Breast epithelium (tissue), 3 donors: ENCODE results near the gene PGPEP1.

Source experiments
- POLR2A ChIP-seq: fragments of 450-650 bp; IDR thresholded peaks from one replicate; pipeline ENCODE4 v1.6.1; 2016; ENCODE audit warnings: antibody characterized with exemption, mild to moderate bottlenecking, moderate library complexity
- TF ChIP-seq, protein P1 (sequence below), 3 donors: fragments of 450-650 bp; IDR thresholded peaks; one replicate each; pipeline ENCODE4 v1.5.1; 2016 to 2017; ENCODE audit warnings: antibody characterized with exemption in 3 of 3, mild to moderate bottlenecking in 3 of 3, moderate library complexity in 3 of 3

DNA sequence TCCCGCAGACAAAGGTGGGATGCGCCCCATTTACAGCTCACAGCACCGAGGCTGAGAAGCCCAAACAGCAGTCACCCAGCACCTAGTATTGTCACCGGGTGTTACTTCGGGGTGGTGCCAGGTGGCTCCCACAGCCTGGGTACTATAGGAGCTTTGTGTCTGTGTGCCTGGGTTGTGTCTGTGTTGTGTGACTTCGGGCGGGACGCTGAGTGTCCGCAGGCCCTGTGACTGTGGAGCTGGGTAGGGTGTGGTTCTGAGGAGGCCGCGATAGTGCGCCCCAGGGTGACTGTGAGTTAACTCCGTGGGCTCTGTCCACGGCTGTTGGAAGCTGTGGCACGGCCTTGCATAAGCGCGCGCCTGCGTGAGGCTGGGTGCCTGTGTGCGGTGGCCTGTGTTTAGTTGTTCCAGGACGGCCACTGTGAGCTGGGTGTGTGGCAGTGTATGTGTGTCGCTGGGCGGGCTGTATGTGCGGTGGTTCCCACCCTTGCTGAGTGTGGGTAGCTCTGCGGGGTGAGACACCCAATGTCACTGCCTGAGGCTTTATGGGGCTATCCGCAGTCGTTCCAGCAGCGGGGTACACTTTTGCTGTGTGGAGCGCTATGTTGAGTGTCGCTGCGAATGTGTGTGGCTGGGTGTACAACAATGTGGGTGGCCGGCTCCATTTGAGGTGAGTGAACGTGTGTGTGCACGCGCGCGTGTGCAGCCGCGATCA, 78.2 kb downstream of the PGPEP1 start:
- TF ChIP-seq, protein P1, sequence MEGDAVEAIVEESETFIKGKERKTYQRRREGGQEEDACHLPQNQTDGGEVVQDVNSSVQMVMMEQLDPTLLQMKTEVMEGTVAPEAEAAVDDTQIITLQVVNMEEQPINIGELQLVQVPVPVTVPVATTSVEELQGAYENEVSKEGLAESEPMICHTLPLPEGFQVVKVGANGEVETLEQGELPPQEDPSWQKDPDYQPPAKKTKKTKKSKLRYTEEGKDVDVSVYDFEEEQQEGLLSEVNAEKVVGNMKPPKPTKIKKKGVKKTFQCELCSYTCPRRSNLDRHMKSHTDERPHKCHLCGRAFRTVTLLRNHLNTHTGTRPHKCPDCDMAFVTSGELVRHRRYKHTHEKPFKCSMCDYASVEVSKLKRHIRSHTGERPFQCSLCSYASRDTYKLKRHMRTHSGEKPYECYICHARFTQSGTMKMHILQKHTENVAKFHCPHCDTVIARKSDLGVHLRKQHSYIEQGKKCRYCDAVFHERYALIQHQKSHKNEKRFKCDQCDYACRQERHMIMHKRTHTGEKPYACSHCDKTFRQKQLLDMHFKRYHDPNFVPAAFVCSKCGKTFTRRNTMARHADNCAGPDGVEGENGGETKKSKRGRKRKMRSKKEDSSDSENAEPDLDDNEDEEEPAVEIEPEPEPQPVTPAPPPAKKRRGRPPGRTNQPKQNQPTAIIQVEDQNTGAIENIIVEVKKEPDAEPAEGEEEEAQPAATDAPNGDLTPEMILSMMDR (IDR thresholded peaks at IDR 0.05) = no peak
- TF ChIP-seq POLR2A = no peak
